Dermis blood vessel endothelial cell (primary cell): ENCODE data around the gene IQCH. TPM values are rescaled to one million over a fixed set of nuclear protein-coding genes. Genes with fewer than 3 reads are reported as not detected.
"Not testable (repeated sequence)": the region's sequence is repeated elsewhere in the genome, so short reads cannot be mapped to it uniquely, and the experiment has no call there.

Source experiments
- DNase-seq: peaks from one replicate; pipeline ENCODE4 v3.0.0; 2010
- total RNA-seq: library from RNA; depleted of rRNA; stranded (reverse); fragments of >200 nt; gene quantifications from 2 replicates; pipeline ENCODE4 v1.2.3, GENCODE V29; 2014

Gene IQCH
- total RNA-seq, 1 donor from 2014 or later, result 1.4 TPM

DNA sequence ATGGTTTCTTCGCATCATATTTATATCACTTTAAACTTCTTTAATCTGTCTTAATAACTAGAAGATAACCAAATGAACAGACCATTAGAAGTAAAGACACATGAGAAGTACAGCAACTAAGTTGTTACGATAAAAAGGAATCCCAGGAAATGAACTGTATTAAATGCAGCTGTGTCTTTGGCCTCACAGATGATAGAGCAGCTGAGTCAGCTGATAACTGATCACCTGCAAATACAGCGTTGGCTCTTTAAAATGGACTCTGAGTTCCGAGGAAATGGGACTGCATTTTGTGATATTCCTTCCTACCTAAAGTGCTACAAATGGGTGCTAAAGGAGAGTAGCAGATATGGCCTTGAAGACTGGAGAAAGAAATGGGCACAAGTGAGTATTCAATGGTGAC lies 145.3 kb downstream of the IQCH start:
- no peak for DNase-seq

- DNase-seq, result peak; percentile 53
Observed at GRCh38 chr15:67400890-67401289, 146.3 kb downstream of the IQCH start.

GRCh38 chr15:67401336-67401735 lies 146.8 kb downstream of the IQCH start:
- DNase-seq, result no peak

DNA sequence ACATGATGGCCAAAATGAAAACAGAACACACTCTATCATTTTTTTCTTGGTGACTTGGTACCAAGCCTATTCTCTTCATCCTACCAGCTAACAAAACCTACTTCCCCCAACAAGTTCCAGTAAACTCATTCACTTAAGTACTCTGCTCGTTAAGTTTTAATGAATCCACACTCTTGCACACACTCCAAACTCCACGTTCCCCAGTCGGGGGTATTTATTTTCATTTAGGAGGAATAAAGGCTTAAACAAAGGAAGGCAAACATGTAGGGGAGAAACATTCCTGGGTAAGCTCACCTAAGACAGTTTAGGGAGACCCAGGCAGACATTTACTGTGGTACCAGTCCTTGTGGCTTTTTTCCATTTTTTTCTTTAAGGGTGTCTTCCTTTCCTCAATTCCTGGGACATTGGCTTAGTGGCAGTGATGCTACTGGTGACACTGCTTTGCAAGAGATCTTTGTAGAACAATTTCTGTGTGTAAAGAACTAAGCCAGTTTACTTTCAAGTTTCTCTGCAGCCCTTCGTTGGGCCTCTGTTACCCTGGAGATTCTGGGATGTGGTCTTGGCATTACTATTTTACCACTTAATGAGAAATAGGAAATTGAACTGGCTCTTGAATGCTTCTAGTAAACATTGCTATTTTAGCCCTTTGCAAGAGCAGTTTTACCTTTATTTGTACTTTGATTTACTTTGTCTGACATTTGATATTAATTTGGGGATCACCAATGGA lies 149.0 kb downstream of the IQCH start:
- no peak for DNase-seq

- DNase-seq, result no peak
Observed at GRCh38 chr15:67405208-67406191, 150.9 kb downstream of the IQCH start.

- no peak for DNase-seq
Observed at GRCh38 chr15:67406257-67406861, 151.8 kb downstream of the IQCH start.

- DNase-seq, result no peak
Observed at GRCh38 chr15:67407786-67408185, 153.2 kb downstream of the IQCH start.

GRCh38 chr15:67409175-67409574 lies 154.6 kb downstream of the IQCH start:
- DNase-seq, result no peak

- DNase-seq, result no peak
Observed at GRCh38 chr15:67411486-67411885, 156.9 kb downstream of the IQCH start.

DNA sequence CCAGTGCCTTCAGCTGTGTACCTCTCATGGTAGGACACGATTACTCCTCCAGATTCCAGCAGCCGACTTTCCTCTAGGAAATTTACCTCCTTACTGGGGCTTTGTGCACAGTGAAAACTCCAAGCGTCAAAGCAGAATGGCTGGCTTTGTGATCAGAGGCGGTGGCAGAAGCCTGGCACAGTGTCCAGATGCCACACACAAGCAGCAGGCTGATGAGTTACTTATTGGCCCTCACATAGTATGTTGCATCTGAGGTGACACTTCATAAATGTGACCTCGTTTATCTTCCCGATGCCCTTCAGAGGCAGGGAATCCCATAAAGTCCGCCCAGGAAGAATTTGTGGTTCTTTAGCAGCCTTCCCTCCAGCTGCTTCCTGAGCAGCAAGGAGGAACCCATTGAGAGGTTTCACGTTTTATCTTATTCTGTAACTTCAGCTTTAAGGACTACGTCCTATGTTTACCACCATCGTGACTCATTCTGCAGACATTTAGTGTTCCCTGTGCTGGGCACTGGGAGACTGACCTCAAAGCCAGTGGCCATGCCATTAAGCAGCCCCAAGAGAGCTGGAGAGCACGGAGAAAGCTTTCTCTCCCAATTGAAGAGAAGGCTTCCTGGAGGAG lies 159.3 kb downstream of the IQCH start:
- DNase-seq, result peak; percentile 63

DNA sequence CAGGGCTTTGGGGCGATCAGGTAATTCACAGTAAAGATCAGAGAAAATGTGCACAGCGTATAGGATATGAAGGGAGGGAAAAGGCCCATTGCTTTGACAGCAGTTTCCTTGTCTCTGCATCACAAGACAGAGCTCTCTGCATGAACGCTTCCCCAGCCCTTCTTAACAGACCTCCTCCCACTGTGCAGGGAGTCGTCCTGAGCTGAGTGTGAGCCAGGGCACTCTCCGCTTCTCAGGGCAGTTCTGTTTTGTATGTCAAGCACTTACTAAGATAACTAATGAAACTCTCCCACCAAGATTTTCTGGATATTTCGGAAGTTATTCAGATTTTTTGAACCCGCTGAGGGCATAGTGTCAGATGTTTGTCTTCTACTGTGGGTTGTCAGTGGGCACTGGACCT lies 160.6 kb downstream of the IQCH start:
- no peak for DNase-seq

DNA sequence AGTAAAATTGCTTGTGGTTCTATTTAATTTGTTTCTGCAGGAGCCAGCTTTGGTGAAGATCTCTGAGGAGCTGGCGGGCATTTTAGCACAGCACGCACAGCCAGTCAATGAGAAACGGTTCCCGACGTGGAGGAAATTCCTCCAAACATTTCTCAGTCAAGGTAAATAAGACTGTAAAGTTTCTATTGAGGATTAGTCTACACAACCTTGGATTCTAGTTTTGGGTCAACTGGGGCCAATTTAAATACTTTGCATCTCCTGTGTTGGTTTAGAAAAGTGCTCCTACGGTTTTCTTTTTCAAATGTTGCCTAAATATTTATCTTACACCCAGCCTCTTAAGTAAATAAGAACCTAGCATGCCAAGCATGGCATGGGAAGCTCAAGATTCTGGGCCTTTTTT lies 162.3 kb downstream of the IQCH start:
- no peak for DNase-seq

GRCh38 chr15:67419705-67420104 lies 165.1 kb downstream of the IQCH start:
- DNase-seq, result no peak

- DNase-seq, result no peak
Observed at GRCh38 chr15:67420137-67420536, 165.6 kb downstream of the IQCH start.

DNA sequence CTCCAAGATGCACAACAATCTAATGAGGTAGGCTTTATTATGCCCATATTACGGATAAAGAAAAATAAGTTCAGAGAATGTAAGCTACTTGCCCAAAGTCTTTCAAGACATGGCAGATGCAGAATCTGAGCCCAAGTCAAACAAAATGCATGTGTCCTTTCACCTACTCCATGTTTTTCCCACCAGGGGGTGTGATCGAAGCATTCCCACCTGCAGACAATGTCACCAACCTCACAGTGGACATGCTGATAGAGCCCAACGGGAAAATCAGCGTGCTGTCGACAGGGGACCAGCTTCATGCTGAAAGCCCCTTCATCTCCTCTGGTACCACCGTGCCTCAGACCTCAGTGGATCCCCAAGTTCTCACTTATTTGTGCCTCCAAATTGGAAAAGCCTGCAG lies 166.5 kb downstream of the IQCH start:
- DNase-seq, result no peak

DNA sequence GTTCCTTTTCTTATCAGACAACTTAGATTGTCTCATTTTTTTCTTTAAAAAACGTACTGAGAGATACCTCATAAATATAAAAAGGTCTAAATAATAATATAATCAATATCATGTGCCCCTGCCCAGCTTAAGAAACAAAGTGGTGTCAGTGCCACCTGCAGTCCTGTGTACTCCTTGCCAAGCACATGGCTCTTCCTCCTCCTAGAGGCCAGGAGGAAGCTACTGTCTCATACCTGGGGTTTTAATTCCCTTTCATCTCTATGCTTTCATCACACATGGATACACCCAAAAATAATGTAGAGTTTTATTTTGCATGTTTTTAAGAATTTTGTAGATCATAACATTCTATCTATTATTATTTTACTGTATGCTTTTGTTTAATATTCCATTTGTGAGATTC lies 167.7 kb downstream of the IQCH start:
- DNase-seq, result no peak

DNA sequence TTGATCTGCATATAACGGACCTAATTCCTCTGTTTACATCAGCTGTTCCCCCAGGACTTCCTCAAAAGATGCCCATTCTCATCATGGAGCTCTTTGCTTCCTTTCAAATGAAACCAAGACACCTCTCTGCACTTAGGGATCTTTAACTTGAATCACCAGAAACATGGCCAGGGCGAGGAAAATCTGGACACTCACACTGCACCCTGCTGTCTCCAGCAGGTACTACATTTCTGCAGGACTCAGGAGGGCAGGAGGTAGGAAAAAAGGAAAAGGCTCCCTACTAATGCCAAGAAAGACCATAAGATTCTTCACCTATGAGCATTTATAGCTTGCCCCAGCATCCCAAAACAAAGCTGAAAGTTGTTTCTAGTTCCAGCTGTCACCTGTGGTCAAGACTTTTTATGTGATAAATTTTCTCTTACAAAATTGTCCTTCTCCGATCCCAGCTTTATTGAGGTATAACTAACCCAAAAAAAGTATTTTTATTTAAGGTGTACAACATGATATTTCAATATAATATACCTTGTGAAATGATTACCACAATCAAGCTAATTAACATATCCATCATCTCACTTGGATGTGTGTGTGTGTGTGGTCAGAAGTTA lies 179.0 kb downstream of the IQCH start:
- peak; percentile 74 for DNase-seq

DNA sequence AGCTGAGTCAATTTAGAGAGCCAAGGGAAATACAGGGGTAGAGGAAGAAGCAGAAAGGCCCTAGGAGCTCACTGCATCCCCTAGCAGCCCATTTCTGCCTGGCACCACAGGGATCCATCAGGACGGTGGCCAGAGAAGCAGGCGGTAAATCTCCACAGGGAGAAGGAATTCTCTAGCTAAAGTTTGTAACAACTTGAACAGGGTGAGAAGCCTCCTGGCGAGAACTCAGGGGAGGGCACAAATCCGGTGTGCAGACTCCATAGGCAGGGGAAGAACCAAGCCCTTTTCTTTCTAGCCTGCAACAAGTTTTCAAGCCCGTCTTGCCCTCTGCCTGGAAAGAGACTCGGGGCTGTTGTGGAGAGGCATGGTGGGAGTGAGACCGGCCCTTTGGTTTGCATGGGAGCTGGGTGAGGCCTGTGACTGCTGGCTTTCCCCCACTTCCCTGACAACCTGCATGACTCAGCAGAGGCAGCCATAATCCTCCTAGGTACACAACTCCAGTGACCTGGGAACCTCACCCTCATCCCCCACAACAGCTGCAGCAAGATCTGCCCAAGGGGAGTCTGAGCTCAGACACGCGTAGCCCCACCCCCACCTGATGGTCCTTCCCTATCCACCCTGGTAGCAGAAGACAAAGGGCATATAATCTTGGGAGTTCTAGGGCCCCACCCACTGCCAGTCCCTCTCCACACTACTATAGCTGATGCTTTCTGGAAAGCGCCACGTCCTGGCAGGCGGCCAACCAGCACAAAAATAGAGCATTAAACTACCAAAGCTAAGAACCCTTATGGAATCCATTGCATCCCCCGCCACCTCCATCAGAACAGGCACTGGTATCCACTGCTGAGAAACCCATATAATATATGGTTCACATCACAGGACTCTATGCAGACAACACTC lies 182.0 kb downstream of the IQCH start:
- DNase-seq, result not testable (repeated sequence)

DNA sequence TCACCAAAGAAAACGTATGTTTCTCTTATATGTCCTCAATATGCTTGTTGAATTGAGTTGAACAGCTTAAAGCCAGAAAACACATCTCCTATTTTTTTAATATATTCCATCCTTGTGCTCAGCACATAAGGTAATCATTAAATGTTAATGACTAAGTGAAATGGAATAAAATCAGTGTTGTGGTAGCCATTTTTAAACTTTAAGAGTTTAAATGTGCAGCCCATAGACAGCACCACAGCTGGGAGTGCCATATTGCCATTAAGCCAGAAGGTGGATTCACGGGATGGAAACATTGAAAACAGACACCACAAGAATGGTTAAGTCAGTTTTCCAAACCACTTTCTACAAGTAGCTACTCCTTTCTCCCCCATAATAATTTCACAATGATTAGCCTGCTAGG lies 189.5 kb downstream of the IQCH start:
- no peak for DNase-seq

- DNase-seq, result no peak
Observed at GRCh38 chr15:67446449-67446848, 191.9 kb downstream of the IQCH start.

- not testable (repeated sequence) for DNase-seq
Observed at GRCh38 chr15:67448372-67448771, 193.8 kb downstream of the IQCH start.
